Measurements from ENCODE around the gene CASZ1. TPM values are rescaled to one million over a fixed set of nuclear protein-coding genes. Genes with fewer than 3 reads are reported as not detected.

The CASZ1 gene
- total and polyA plus RNA-seq, 10 of the 15 experiments (the other 5 are each of a cell fraction or from before 2014, with no cell fraction given) = 0.52 to 9.8 (median 3.7) TPM

GRCh38 chr1:10664251-10664650 is 132.2 kb downstream of the CASZ1 start:
- Histone ChIP-seq H3K9me3 (replicated peaks; ENCODE audit: control insufficient read depth, insufficient read depth, low read length) (no peaks in the 10 kb centered on the region), H3K9ac (ENCODE audit: control insufficient read depth, insufficient read depth, low read length) (no peak overlapping the region), H3K79me2 (ENCODE audit: control insufficient read depth, insufficient read depth, low read length) (no peaks in the 10 kb centered on the region), H3K27ac (ENCODE audit: control insufficient read depth, insufficient read depth) (no peak overlapping the region), H3K4me1 (ENCODE audit: control insufficient read depth, insufficient read depth, low read length) (no peaks in the 10 kb centered on the region), H3K4me2 (ENCODE audit: control insufficient read depth, insufficient read depth) (no peak overlapping the region), H2AFZ (ENCODE audit: control insufficient read depth, low read depth, low read length) (no peak overlapping the region), H3K4me3 (no peak overlapping the region), H3K27me3 (replicated peaks in 1 of 2; ENCODE audit: control insufficient read depth in 2 of 2, insufficient read depth in 2 of 2, low read length in 1 of 2) (no peaks in the 10 kb centered on the region), H4K20me1 (ENCODE audit: control insufficient read depth, insufficient read depth) (no peaks in the 10 kb centered on the region), H3K36me3 (ENCODE audit: control insufficient read depth in 2 of 2, insufficient read depth in 2 of 2, low read length in 1 of 2) (peaks cover 0 to 11% of the 10 kb centered on the region in 2 experiments; a peak in 2 of 4 replicates)
- TF ChIP-seq TCF12 (IDR thresholded peaks at IDR 0.05; ENCODE audit: low read depth, low read length) = no peak
- TF ChIP-seq MYC (IDR thresholded peaks at IDR 0.05; ENCODE audit: insufficient read depth, insufficient read length, insufficient replicate concordance, low read length, severe bottlenecking) = no peak
- TF ChIP-seq NFYA (IDR thresholded peaks at IDR 0.05; ENCODE audit: borderline replicate concordance, low read depth, low read length) = no peak
- no peak for TF ChIP-seq SIX5 (IDR thresholded peaks at IDR 0.05; ENCODE audit: low read depth, low read length, severe bottlenecking)
- TF ChIP-seq FOXM1 (IDR thresholded peaks at IDR 0.05; ENCODE audit: low read depth, low read length) = no peak
- TF ChIP-seq PAX5 (IDR thresholded peaks at IDR 0.05; ENCODE audit: borderline replicate concordance, low read depth, low read length) = no peak
- TF ChIP-seq SMAD5 (IDR thresholded peaks at IDR 0.05; ENCODE audit: low read depth) = no peak
- TF ChIP-seq CREM (IDR thresholded peaks at IDR 0.05; ENCODE audit: low read depth) = no peak
- TF ChIP-seq PML (IDR thresholded peaks at IDR 0.05; ENCODE audit: low read length) = no peak
- TF ChIP-seq NBN (IDR thresholded peaks at IDR 0.05) = no peak
- no peak for TF ChIP-seq RB1 (IDR thresholded peaks at IDR 0.05; ENCODE audit: borderline replicate concordance)
- no peak for TF ChIP-seq JUNB (IDR thresholded peaks at IDR 0.05)
- TF ChIP-seq SREBF2 (IDR thresholded peaks at IDR 0.05; ENCODE audit: low read length) = no peak
- TF ChIP-seq CBX5 (IDR thresholded peaks at IDR 0.05; ENCODE audit: low read depth) = no peak
- TF ChIP-seq USF2 (IDR thresholded peaks at IDR 0.05; ENCODE audit: borderline replicate concordance, low read depth, low read length) = no peak
- no peak for TF ChIP-seq ZNF217 (IDR thresholded peaks at IDR 0.05)
- TF ChIP-seq GATAD2B (conservative IDR thresholded peaks at IDR 0.05; ENCODE audit: low read depth) = no peak
- TF ChIP-seq IKZF2 (IDR thresholded peaks at IDR 0.05) = no peak
- no peak for TF ChIP-seq BACH1 (IDR thresholded peaks at IDR 0.05; ENCODE audit: borderline replicate concordance)
- TF ChIP-seq TARDBP (IDR thresholded peaks at IDR 0.05; ENCODE audit: borderline replicate concordance) = no peak
- intact Hi-C loops (cut with micrococcal nuclease; ENCODE audit: unreplicated experiment) = no loop called here
- DNase-seq (ENCODE audit: low read depth, low spot score) (no peak), ATAC-seq (no peak), FAIRE-seq (no peak)
- in situ Hi-C loops (cut with MboI) = no loop called here
- ChIA-PET POLR2A (no interaction called here), SMC1A (ENCODE audit: uncharacterized antibody, unreplicated experiment) (no interaction called here), RAD21 (ENCODE audit: unreplicated experiment) (no interaction called here), CTCF (no interaction called here)
- BruUV-seq (replicated peaks) = no TSS peak
- 68% methylated on average over 14 of the region's 15 CpGs for WGBS (ENCODE audit: insufficient coverage, insufficient replicate concordance, low lambda C conversion rate, missing lambda C conversion rate)
